ELF-1 (cell line): ENCODE results near the gene MIGA2.

Experiments
- DNase-seq: peaks from one replicate; pipeline ENCODE4 v3.0.0-alpha.2; 2016; ENCODE audit warnings: low read depth, low spot score

Gene MIGA2

GRCh38 chr9:129037767-129038098, 1.3 kb downstream of the MIGA2 start:
- no peak for DNase-seq

- no peak for DNase-seq
Observed at GRCh38 chr9:129038109-129038852, 1.9 kb downstream of the MIGA2 start.

- DNase-seq, result no peak
Observed at GRCh38 chr9:129040113-129040643, 3.8 kb downstream of the MIGA2 start.

GRCh38 chr9:129042016-129042415, 5.6 kb downstream of the MIGA2 start:
- DNase-seq, result no peak

- no peak for DNase-seq
Observed at GRCh38 chr9:129052592-129052991, 16.2 kb downstream of the MIGA2 start.

- no peak for DNase-seq
Observed at GRCh38 chr9:129053020-129053419, 16.6 kb downstream of the MIGA2 start.

GRCh38 chr9:129054163-129054851, 17.9 kb downstream of the MIGA2 start:
- no peak for DNase-seq

GRCh38 chr9:129058965-129059795, 22.8 kb downstream of the MIGA2 start:
- DNase-seq, result no peak

GRCh38 chr9:129059796-129060785, 23.7 kb downstream of the MIGA2 start:
- no peak for DNase-seq

- DNase-seq, result no peak
Observed at GRCh38 chr9:129060991-129061390, 24.6 kb downstream of the MIGA2 start.

- DNase-seq, result no peak
Observed at GRCh38 chr9:129063061-129063460, 26.6 kb downstream of the MIGA2 start.

- DNase-seq, result no peak
Observed at GRCh38 chr9:129064499-129064908, 28.1 kb downstream of the MIGA2 start.

- no peak for DNase-seq
Observed at GRCh38 chr9:129068110-129068509, 31.7 kb downstream of the MIGA2 start.

- DNase-seq, result peak; percentile 51
Observed at GRCh38 chr9:129068990-129069861, 32.8 kb downstream of the MIGA2 start.

GRCh38 chr9:129069862-129070641, 33.6 kb downstream of the MIGA2 start:
- DNase-seq, result no peak

GRCh38 chr9:129070696-129071525, 34.5 kb downstream of the MIGA2 start:
- DNase-seq, result peak; percentile 61

GRCh38 chr9:129071526-129072126, 35.2 kb downstream of the MIGA2 start:
- peak; percentile 83 for DNase-seq

GRCh38 chr9:129072171-129072570, 35.7 kb downstream of the MIGA2 start:
- DNase-seq, result no peak
